ENCODE measurements around the gene ZNF592. TPM values are rescaled to one million over a fixed set of nuclear protein-coding genes. Genes with fewer than 3 reads are reported as not detected.

Gene ZNF592
- total and polyA plus RNA-seq, 2 of the 13 experiments (the other 11 are each of a cell fraction or from before 2014, with no cell fraction given), result 8.2 to 9.8 TPM

GRCh38 chr15:84702961-84703482 is 45.4 kb upstream of the ZNF592 start:
- Histone ChIP-seq H3K27ac (ENCODE audit: extremely low read length, insufficient read depth, low read length) (no peak overlapping the region), H3K4me3 (replicated peaks in 1 of 3; ENCODE audit: insufficient read depth in 1 of 3, low read depth in 2 of 3, low read length in 3 of 3) (no peak overlapping the region), H4K20me1 (ENCODE audit: insufficient read depth, low read length) (peaks cover 5% of the 10 kb centered on the region), H3K36me3 (replicated peaks in 1 of 2; ENCODE audit: control insufficient read depth in 1 of 2, insufficient read depth in 2 of 2, low read length in 2 of 2) (peaks cover 2 to 10% of the 10 kb centered on the region in 2 experiments; a peak in 3 of 5 replicates), H3K9me3 (ENCODE audit: low read length) (no peaks in the 10 kb centered on the region), H3K27me3 (ENCODE audit: control insufficient read depth in 1 of 2, insufficient read depth in 2 of 2, low read length in 2 of 2) (no peaks in the 10 kb centered on the region), H3K4me2 (ENCODE audit: low read depth, low read length) (no peak overlapping the region), H3K4me1 (ENCODE audit: insufficient read depth, low read length) (peaks cover 13% of the 10 kb centered on the region; the same call in 1 of the 2 replicates), H2AFZ (ENCODE audit: low read length) (no peak overlapping the region), H3K79me2 (ENCODE audit: insufficient read depth, low read length) (peaks cover 89% of the 10 kb centered on the region), H3K9ac (ENCODE audit: insufficient read depth, low read depth, low read length) (no peak overlapping the region)
- CTCF ChIA-PET (ENCODE audit: low intra/inter-chr PET ratio, low total read pairs), result no interaction called here
- POLR2A ChIA-PET, result interaction anchor here (0.6 to 1.5 kb wide), 2 partner anchors 13 to 115 kb away, joined by 3 to 8 read pairs; partner anchors contain the start of gene SEC11A
- no peak for ATAC-seq
- intact Hi-C loops (cut with micrococcal nuclease; ENCODE audit: unreplicated experiment) (no loop called here), in situ Hi-C loops (cut with HindIII; ENCODE audit: extremely low pct_ligation_motif_present, low pct_unique_long_range_greater_than_20kb) (no loop called here)
- 96% methylated on average over 4 of the region's 4 CpGs for WGBS (ENCODE audit: low lambda C conversion rate)
- TF ChIP-seq ZNF776 (CRISPR knock-in tag; IDR thresholded peaks at IDR 0.05) (no peak), FOSL1 (CRISPR knock-in tag; IDR thresholded peaks at IDR 0.05; ENCODE audit: borderline replicate concordance) (no peak), ZNF558 (CRISPR knock-in tag; IDR thresholded peaks at IDR 0.05; ENCODE audit: borderline replicate concordance) (no peak), CERS6 (CRISPR knock-in tag; IDR thresholded peaks at IDR 0.05) (no peak), ZNF563 (CRISPR knock-in tag; IDR thresholded peaks at IDR 0.05) (no peak), HNRNPH1 (optimal IDR thresholded peaks at IDR 0.05; ENCODE audit: low read depth, low read length) (no peak), ZNF644 (CRISPR knock-in tag; IDR thresholded peaks at IDR 0.05; ENCODE audit: low read depth) (no peak), ZC3H4 (CRISPR knock-in tag; IDR thresholded peaks at IDR 0.05; ENCODE audit: borderline replicate concordance) (no peak), JUND (CRISPR knock-in tag; IDR thresholded peaks at IDR 0.05) (no peak), SIN3A (IDR thresholded peaks at IDR 0.05; ENCODE audit: borderline replicate concordance, low read depth, low read length) (no peak), ZNF460 (CRISPR knock-in tag; IDR thresholded peaks at IDR 0.05; ENCODE audit: borderline replicate concordance) (no peak), XBP1 (CRISPR knock-in tag; IDR thresholded peaks at IDR 0.05) (no peak), ZSCAN5A (CRISPR knock-in tag; IDR thresholded peaks at IDR 0.05; ENCODE audit: borderline replicate concordance) (no peak), ZBTB4 (CRISPR knock-in tag; IDR thresholded peaks at IDR 0.05; ENCODE audit: borderline replicate concordance) (no peak), HNRNPLL (IDR thresholded peaks at IDR 0.05; ENCODE audit: low read depth, low read length, poor library complexity, severe bottlenecking) (no peak), GPN1 (CRISPR knock-in tag; IDR thresholded peaks at IDR 0.05; ENCODE audit: borderline replicate concordance) (no peak), ZNF207 (IDR thresholded peaks at IDR 0.05; ENCODE audit: borderline replicate concordance) (no peak), SYNCRIP (IDR thresholded peaks at IDR 0.05; ENCODE audit: insufficient read depth, low read depth, low read length) (no peak), DNMT3B (CRISPR knock-in tag; conservative IDR thresholded peaks at IDR 0.05) (no peak)
- BruUV-seq (replicated peaks), result no TSS peak
- FAIRE-seq, result no peak
- no peak for DNase-seq (ENCODE audit: low spot score)
